Activated CD4-positive, alpha-beta T cell treated with anti-CD3 and anti-CD28 coated beads, Interleukin-2, Interleukin-6, amounts not matched to agents 100 ng/mL and 50 ng/mL, durations not matched to agents 16 hours and 8 hours (primary cell): ENCODE measurements around the gene RFWD3.
"Not testable (repeated sequence)": the region's sequence is repeated elsewhere in the genome, so short reads cannot be mapped to it uniquely, and the experiment has no call there.

Experiments used
- DNase-seq: peaks from one replicate; pipeline ENCODE4 v3.0.0-alpha.2; 2020

Gene RFWD3

GRCh38 chr16:74666425-74667254, at the start of gene RFWD3:
TSS of gene RFWD3 (minus strand) at chr16:74666877. CDS start at chr16:74661449, 5,428 bp downstream.
- peak; percentile 98 for DNase-seq

GRCh38 chr16:74716355-74716754, 49.7 kb upstream of the RFWD3 start:
- no peak for DNase-seq

- DNase-seq = no peak
Measured at GRCh38 chr16:74713876-74714275, 47.2 kb upstream of the RFWD3 start.

GRCh38 chr16:74713325-74713724, 46.6 kb upstream of the RFWD3 start:
- DNase-seq = no peak

- DNase-seq = no peak
Measured at GRCh38 chr16:74711938-74712337, 45.3 kb upstream of the RFWD3 start.

GRCh38 chr16:74710401-74710800, 43.7 kb upstream of the RFWD3 start:
- no peak for DNase-seq

- DNase-seq = peak; percentile 89
Measured at GRCh38 chr16:74709441-74709877, 42.8 kb upstream of the RFWD3 start.

GRCh38 chr16:74700438-74701225, 34.0 kb upstream of the RFWD3 start, which contains the start of gene MLKL:
TSS of gene MLKL (minus strand) at chr16:74700862. CDS start at chr16:74695757, 5,105 bp downstream.
- peak; percentile 64 for DNase-seq

- peak; percentile 43 for DNase-seq
Measured at GRCh38 chr16:74700116-74700437, 33.4 kb upstream of the RFWD3 start.

GRCh38 chr16:74699666-74700065, 33.0 kb upstream of the RFWD3 start:
- peak; percentile 23 for DNase-seq

GRCh38 chr16:74698222-74698621, 31.5 kb upstream of the RFWD3 start:
- peak; percentile 51 for DNase-seq

- peak; percentile 90 for DNase-seq
Measured at GRCh38 chr16:74695450-74696422, 29.1 kb upstream of the RFWD3 start.

- no peak for DNase-seq
Measured at GRCh38 chr16:74691093-74691855, 24.6 kb upstream of the RFWD3 start.

GRCh38 chr16:74682556-74682955, 15.9 kb upstream of the RFWD3 start:
- no peak for DNase-seq

GRCh38 chr16:74680681-74681080, 14.0 kb upstream of the RFWD3 start:
- DNase-seq = no peak

- no peak for DNase-seq
Measured at GRCh38 chr16:74679983-74680382, 13.3 kb upstream of the RFWD3 start.

- no peak for DNase-seq
Measured at GRCh38 chr16:74677868-74678267, 11.2 kb upstream of the RFWD3 start.

GRCh38 chr16:74673876-74674275, 7.2 kb upstream of the RFWD3 start:
- DNase-seq = no peak

- DNase-seq = not testable (repeated sequence)
Measured at GRCh38 chr16:74668877-74669276, 2.2 kb upstream of the RFWD3 start.

GRCh38 chr16:74667255-74667700, 601 bp upstream of the RFWD3 start:
- DNase-seq = peak; percentile 53

- no peak for DNase-seq
Measured at GRCh38 chr16:74666010-74666421, 661 bp downstream of the RFWD3 start.

GRCh38 chr16:74661064-74661463, 5.6 kb downstream of the RFWD3 start:
- no peak for DNase-seq
